ENCODE results near the gene PSMD6.

The PSMD6 gene

GRCh38 chr3:63992516-63993209 lies 30.6 kb downstream of the PSMD6 start:
- POLR2A ChIA-PET: no interaction called here
- no peak for DNase-seq (ENCODE audit: low read depth, low spot score)
- TF ChIP-seq CTCF (IDR thresholded peaks at IDR 0.05; ENCODE audit: insufficient read depth, low read length, missing control alignments): no peak

GRCh38 chr3:63991666-63992065 lies 31.6 kb downstream of the PSMD6 start:
- DNase-seq (ENCODE audit: low read depth, low spot score): no peak
- CTCF ChIA-PET: interaction anchor here (1.0 to 8.8 kb wide), 11 partner anchors 12 to 641 kb away, joined by 3 to 143 read pairs (median 6); partner anchors contain the start of gene C3orf49
- POLR2A ChIA-PET: no interaction called here
- H3K4me3 ChIP-seq (ENCODE audit: low read depth, low read length): no peak overlapping the region
- no peak for TF ChIP-seq CTCF (IDR thresholded peaks at IDR 0.05; ENCODE audit: insufficient read depth, low read length, missing control alignments)

More at GRCh38 chr3:63992516-63993209, 30.6 kb downstream of the PSMD6 start:
- CTCF ChIA-PET: interaction anchor here (0.6 to 8.8 kb wide), 43 partner anchors 8 to 660 kb away, joined by 3 to 143 read pairs (median 5); partner anchors contain the start of gene C3orf49
- H3K4me3 ChIP-seq (ENCODE audit: low read depth, low read length): no peak overlapping the region

GRCh38 chr3:63990733-63991132 lies 32.6 kb downstream of the PSMD6 start:
- POLR2A ChIA-PET: no interaction called here
- no peak for TF ChIP-seq CTCF (IDR thresholded peaks at IDR 0.05; ENCODE audit: insufficient read depth, low read length, missing control alignments)
- DNase-seq (ENCODE audit: low read depth, low spot score): no peak
- CTCF ChIA-PET: interaction anchor here (0.5 to 8.8 kb wide), 11 partner anchors 8 to 640 kb away, joined by 3 to 143 read pairs (median 4); partner anchors contain the start of gene C3orf49
- H3K4me3 ChIP-seq (ENCODE audit: low read depth, low read length): no peak overlapping the region

GRCh38 chr3:63990204-63990603 lies 33.1 kb downstream of the PSMD6 start:
- ChIA-PET POLR2A (no interaction called here), CTCF (interaction anchor here (0.5 to 8.8 kb wide), 8 partner anchors 7 to 640 kb away, joined by 3 to 143 read pairs (median 5); partner anchors contain the start of gene C3orf49)
- DNase-seq (ENCODE audit: low read depth, low spot score): no peak
- H3K4me3 ChIP-seq (ENCODE audit: low read depth, low read length): no peak overlapping the region
- TF ChIP-seq CTCF (IDR thresholded peaks at IDR 0.05; ENCODE audit: insufficient read depth, low read length, missing control alignments): no peak

GRCh38 chr3:63988943-63989342 lies 34.4 kb downstream of the PSMD6 start:
- ChIA-PET CTCF (interaction anchor here (1.0 to 8.8 kb wide), 3 partner anchors 11 to 170 kb away, joined by 3 to 143 read pairs (median 50); partner anchors contain the start of gene C3orf49), POLR2A (no interaction called here)
- no peak for TF ChIP-seq CTCF (IDR thresholded peaks at IDR 0.05; ENCODE audit: insufficient read depth, low read length, missing control alignments)
- H3K4me3 ChIP-seq (ENCODE audit: low read depth, low read length): no peak overlapping the region
- no peak for DNase-seq (ENCODE audit: low read depth, low spot score)

- DNase-seq (ENCODE audit: low read depth, low spot score): no peak
- POLR2A ChIA-PET: no interaction called here
- no peak overlapping the region for H3K4me3 ChIP-seq (ENCODE audit: low read depth, low read length)
- CTCF ChIA-PET: interaction anchor here (0.7 kb wide), 1 partner anchor 7 kb away, joined by 3 read pairs; no protein-coding TSS in a partner anchor
- no peak for TF ChIP-seq CTCF (IDR thresholded peaks at IDR 0.05; ENCODE audit: insufficient read depth, low read length, missing control alignments)
Measured at GRCh38 chr3:63986831-63987230, 36.5 kb downstream of the PSMD6 start.
